Fibroblast of the conjunctiva (primary cell): ENCODE measurements around the gene CD9.
"Not testable (repeated sequence)": the region's sequence is repeated elsewhere in the genome, so short reads cannot be mapped to it uniquely, and the experiment has no call there.

Experiments
- DNase-seq: peaks from one replicate; pipeline ENCODE4 v3.0.0-alpha.2; 2010; ENCODE audit warnings: low read depth

Gene CD9

DNA sequence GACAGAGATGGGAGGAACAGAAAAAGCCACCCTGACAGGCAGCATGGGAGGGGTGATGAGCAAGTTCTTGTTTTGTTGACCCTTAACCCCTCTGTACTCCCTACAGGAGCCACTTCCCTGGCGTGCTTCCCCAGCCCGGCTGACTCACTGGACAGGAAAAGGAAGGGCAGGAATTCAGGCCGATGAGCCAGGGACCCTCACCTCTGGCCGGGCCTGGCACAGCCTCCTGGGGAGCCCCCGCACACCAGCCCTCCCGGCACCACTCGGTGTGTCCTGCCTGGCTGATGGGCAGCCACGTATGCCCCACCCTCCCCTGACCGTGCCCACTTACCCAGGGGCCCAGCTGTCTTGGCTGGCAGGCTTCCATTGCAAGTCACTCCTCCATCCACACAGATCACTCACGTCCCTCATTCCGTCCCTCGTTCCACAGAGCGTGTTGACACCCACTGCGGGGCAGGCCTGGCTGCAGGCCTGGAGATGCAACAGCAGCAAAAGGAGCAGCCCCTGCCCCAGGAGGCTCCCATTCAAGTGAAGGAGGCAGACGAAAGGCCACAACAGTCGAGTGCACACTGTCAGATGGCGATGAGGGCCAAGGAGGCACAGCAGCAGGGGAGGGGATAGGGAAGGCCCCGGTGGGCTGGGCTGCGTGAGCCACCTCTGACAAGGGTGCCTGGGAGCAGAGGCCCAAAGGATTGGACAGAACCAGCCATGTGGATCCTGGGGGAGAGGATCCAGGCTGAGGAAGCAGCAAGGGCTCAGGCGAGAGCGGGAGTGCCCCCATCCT is 19.7 kb upstream of the CD9 start:
- DNase-seq, result peak; percentile 63

DNA sequence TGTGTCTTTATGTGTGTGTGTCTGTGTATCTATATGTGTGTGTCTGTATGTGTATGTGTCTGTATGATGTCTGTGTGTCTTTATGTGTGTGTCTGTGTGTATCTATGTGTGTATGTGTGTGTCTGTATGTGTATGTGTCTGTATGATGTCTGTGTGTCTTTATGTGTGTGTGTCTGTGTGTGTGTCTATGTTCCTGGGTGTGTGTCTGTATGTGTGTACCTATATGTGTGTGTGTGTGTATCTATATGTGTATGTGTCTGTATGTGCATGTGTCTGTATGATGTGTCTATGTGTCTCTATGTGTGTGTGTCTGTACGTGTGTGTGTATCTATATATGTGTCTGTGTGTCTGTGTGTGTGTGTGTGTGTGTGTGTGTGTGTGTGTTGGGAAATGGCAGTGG is 19.0 kb upstream of the CD9 start:
- no peak for DNase-seq

DNA sequence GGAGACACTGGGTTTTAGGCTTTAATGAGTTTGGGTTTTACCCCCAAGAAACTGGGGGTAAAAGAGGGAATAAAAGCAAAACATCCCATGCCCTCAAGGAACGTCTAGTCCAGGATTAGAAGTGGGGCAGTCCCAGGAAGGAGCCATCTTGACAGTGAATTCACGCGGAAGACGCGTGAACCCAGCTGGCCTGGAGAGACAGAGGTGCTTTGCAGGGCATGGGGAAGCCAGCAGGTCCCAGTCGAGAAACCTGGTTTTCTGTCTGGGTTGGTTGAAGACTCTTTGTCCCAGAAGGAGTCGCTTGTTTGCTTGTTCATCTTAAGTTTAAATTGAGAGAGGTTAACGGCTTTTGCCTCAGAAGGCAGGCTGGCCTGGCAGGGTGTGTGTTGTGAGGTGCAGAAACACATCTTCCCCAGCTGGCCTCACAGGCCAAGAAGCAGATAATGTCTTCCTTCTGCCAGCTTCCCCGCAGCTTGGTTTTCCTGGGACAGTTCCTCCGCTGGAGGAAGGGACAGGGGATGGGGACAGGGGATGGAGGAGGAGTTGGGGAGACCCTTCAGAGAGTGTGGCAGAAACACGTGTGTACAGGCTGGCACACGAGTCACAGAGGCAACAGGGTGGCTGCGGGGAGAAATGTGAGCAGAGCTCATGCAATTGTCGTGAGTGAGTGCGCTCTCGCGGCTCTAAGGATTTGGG is 18.5 kb upstream of the CD9 start:
- DNase-seq, result no peak

DNA sequence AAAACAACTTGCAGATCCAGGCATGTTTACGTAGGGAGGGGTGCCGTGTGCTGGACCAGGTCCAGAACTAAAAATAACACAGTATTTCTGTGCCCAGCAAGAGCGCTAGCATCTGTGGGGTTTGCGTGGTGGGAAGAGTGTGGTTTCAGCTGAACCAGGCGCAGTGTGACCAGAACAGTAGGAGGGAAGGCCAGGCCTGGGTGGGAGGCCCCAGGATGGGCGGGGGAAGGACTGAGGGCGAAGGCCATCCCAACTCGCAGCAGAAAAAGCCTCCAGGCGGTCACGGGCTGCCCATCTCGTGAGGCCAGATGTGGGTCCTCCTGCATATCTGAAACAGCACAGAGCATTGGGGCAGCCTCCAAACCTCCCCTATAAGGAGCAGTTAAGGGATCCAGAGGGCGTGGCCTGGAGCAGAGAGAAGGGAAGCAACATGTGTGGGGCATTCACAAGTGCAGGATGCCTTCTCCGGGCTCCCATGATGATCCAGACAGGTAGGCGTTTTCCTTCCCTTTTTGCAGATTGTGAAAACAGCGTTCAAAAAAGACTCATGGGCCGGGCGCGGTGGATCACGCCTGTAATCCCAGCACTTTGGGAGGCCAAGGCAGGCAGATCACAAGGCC is 17.8 kb upstream of the CD9 start:
- peak; percentile 83 for DNase-seq

DNA sequence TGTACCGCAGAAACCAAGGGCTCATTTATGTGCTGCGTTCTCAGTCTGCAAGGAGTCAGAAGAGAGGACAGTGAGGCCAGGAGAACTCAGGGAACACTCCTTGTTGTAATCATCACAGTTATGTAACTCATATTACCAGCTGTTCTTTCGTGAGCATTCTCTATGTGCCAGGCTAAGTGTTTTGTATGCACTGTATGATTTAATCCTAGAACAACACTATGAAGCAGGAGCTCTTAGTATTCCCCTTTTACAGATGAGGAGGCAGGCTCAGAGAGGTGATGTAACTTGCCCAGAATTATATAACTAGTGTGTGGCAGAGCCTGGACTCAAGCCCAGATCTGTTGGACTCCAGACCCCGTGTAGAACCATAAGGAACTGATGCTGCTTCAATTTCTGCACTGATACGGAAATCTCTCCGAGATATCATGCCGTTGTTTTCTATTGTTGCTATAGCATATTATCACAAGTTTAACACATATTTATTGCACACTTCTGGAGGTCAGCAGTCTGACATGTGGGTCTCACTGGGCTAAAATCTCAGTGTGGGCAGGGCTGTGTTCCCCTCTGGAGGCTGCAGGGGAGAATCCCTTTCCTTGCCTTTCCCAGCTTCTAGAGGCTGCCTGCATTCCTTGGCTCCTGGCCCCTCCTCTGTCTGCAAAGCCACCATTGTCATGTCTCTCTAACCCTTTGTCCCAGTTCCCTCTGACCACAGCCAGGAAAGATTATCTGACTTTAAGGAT is 16.3 kb upstream of the CD9 start:
- peak; percentile 55 for DNase-seq

DNA sequence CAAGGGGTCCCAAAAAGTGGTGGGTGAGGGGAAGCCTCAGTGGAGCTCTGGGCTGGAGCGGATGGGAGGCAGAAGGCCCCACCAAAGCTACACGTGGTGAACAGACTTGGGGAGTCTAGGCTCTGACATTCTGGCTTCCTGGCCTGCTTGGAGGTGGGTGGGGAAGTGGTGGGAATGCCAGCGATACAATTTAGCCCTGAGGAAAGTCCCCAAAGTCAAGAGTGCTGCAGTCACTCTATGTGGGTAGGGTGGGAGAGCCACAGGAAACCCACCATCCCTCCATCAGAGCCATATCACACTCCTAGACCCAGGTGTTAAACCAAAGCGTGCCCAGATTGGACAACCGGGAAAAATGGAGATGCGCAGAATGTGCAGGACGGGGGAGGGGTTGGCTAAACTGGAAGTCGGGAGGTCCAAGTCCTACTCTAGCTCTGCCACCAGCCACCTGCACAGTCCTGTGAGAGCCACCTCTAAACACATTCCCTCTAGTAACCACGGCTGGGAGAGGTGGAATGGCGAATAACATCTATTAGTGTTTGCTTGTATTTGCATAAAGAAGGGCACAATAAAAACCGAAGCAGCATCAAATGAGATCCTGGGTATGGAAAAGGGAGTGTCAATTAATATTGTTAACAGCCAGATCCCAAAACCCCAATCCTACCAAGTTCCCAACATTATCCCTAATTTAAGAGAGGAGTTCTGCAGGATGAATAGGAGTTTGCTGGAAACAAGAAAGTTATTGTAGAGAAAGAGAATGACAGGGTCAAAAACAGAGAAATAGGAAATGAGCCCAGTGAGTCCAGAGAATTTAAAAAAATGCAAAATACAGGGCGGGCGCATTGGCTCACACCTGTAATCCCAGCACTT is 14.0 kb upstream of the CD9 start:
- DNase-seq, result no peak

DNA sequence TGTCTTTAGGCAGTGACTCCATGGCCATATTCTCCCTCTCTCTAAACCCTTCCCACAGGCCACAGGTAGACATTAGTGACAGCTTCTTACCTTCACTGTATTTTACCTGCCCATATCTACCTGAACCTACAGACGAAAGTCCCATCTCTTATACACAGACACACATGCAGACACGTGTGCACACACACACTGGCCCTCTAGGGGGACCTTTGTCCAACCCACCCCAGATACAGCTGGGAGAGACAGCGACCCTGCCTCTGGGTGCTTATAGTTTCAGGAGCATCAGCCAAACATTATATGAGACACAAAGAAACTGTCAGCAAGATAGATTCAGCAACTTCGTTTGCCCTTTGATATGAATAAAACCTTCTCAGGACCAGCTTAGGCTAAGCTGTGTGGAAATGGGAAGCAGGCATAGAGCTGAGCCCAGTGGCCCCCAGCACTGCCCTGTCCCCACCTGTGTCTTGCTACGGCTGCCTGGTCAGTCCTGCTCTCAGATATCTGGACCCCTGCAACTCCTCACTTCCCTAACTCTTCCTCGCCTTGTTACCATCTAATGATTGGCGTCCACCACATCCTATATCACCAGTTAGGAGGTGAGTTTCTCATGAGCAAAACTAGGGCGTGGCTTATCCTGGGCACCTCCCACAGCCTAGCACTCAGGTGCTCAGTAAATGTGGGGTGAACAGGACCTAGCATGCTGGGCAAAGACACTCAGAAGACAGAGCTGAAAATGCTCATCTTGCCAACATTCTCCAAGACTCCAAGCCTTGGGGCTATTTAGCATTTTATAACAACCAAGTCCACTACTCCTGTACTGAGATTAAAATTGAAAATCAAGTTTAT is 12.0 kb upstream of the CD9 start:
- DNase-seq, result no peak

DNA sequence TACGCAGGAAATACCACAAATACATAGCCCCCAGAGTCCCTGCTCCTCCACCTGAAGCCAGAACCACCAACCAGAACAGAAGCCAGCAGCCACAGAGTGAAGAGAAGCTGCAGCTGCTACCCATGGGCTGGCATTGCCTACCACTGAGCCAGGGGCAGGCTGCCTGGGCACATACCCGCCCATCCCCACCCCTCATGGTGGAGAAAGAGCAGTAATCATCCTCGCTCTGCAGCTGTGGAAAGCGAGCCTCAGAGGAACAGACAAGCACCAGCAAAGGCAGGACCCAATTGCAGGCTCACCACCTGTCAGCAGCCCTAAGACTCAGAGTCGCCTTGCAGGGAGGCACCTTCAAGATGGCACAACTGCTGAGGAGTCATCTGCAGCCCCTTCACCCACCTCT is 11.2 kb upstream of the CD9 start:
- no peak for DNase-seq

DNA sequence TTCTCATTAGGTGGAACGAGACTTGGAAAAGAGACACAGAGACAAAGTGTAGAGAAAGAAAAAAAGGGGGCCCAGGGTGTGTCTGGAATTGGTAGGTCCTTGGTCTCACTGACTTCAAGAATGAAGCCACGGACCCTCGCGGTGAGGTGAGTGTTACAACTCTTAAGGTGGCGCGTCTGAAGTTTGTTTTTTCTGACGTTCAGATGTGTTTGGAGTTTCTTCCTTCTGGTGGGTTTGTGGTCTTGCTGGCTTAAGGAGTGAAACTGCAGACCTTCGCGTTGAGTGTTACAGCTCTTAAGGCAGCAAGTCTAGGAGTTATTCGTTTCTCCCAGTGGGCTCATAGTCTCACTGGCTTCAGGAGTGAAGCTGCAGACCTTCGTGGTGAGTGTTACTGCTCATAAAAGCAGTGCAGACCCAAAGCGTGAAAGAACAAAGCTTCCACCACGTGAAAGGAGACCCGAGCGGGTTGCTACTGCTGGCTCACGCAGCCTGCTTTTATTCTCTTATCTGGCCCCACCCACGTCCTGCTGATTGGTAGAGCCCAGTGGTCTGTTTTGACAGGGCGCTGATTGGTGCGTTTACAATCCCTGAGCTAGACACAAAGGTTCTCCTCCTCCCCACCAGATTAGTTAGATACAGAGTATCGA is 10.1 kb upstream of the CD9 start:
- not testable (repeated sequence) for DNase-seq

DNA sequence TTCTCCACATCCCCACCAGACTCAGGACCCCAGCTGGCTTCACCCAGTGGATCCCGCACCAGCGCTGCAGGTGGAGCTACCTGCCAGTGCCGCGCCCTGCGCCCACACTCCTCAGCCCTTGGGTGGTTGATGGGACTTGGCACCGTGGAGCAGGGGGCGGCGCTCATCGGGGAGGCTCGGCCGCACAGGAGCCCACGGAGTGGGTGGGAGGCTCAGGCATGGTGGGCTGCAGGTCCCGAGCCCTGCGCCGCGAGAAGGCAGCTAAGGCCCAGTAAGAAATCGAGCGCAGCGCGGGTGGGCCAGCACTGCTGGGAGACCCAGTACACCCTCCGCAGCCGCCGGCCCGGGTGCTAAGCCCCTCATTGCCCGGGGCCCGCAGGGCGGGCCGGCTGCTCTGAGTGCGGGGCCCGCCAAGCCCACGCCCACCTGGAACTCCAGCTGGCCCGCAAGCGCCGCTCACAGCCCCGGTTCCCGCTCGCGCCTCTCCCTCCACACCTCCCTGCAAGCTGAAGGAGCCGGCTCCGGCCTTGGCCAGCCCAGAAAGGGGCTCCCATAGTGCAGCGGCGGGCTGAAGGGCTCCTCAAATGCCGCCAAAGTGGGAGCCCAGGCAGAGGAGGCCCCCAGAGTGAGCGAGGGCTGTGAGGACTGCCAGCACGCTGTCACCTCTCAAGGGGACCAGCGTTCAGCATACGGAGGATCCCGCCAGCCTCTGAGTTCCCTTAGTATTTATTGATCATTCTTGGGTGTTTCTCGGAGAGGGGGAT is 9.3 kb upstream of the CD9 start:
- DNase-seq, result not testable (repeated sequence)

DNA sequence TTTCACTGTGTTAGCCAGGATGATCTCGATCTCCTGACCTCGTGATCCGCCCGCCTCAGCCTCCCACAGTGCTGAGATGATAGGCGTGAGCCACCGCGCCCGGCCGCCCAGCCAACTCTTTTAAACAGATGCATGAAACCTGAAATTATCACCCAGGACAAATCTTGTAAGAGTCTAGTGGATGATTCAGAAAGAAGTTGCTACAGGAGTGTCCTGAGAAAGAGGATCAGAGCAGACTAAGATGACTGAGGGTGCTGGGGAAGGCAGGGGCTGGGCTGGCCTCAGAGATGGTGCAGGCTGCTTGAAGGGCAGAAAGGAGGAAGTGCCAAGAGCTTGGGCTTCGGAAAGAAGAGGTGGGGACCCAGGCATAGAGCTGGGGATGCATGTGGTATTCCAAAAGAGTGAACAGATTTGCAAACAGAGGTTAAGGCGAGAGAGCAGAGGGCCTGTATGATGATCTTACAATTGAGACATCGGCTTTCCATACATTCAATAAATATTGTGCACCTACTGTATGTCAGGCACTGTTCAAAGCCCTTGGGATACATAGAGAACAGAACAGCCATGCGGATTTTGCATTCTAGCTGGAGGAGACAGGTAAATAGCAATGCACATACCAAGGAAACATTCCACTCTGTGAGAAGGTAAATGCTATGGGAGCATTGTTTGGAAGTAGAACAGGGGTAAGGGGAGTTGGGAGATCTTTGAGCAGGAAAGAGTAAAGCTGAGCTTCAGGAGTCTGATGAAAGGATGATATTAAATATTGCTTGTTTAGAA is 7.4 kb upstream of the CD9 start:
- DNase-seq, result no peak

DNA sequence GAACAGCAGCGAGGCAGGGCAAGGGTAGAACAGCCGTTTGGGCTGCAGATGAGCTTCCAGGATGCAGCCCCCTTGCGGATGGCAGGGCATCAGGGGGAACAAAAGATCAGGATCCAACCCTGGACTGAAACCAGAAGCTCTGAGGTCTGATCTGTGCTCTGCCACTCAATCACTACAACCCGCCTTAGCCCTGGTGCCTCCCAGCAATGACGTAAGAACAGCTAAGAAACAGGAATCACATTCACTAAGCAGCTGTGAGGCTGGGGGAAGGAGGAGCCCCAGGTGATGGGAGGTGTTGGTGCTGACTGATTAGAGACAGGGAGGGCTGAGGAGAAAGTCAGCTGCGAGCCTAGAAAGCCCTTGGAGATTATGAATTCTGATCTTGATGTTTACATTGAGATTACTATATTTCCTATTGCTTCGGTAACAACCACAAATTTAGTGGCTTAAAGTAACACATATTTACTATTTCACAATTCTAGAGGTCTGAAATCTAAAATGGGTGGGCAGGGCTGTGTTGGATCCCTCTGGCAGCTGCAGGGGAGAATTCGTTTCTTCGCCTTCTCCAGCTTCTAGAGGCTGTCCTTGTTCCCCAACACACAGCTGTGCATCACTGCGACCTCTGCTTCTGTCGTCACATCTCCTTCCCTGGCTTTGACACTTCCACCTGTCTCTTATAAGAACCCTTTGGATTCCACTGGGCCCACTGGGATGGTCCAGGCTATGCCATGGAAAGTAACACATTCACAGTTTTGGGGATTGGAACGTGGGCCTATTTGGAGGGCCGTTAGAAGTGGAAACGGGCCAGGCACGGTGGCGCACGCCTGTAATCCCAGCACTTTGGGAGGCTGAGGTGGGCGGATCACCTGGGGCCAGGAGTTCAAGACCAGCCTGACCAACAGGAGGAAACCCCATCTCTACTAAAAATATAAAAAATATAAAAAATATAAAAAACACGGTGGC is 6.1 kb upstream of the CD9 start:
- DNase-seq, result no peak

DNA sequence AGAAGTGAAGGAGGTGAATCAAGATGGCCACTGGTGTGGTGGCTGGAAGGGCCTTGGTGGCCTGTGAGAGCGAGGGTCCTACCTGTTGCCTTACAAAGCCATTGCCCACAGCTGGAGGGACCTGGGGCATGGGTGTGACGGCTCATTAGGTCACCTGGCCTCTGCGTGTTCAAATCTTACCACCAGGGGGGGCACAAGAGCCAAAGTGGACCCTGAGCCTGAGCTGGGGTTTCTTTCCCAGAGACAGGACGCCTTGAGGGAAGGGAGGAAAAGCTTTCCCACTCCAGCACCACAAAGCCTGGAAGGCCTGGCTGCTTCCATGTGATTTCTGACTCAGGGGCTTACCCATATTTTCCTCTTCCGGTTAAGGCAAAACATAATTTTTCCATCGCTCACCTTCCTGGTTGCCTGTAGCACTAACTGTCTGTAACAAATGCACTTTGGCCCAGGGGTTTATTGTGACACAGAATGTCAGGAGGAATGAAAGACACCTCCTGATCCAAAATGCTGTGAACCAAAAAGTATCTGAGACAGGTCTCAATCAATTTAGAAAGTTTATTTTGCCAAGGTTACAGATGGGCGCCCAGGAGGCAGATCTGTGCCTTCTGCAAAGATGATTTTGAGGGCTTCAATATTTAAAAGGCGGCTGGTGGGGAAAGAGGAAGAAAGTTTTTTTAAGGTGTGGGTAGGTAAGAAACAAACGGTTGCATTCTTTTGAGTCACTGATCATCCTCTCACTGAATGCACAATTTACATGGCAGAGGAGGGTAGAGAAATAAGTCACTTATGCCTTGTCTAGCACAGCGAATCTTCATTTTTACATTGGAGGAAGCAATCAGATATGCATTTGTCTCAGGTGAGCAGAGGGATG is 4.3 kb upstream of the CD9 start:
- peak; percentile 55 for DNase-seq

DNA sequence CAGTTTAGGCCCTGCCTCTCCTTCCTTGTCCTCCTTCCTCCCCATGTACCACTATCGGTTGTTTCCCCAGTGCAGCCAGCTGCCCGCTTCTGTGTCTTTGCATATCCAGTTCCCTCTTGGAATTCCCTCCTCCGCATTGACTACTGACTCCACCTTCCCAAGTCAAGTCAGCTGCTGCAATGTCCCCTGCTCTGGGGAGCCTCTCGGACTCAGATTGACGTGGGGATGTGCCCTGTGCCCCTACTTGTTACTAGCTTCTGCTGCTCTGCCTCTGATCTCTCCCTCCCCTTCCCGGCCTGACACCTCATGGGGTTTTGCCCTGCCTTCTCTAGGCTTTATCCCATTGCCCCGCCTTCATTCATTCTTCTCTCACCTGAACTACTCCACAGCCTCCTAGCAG is 2.1 kb upstream of the CD9 start:
- no peak for DNase-seq

DNA sequence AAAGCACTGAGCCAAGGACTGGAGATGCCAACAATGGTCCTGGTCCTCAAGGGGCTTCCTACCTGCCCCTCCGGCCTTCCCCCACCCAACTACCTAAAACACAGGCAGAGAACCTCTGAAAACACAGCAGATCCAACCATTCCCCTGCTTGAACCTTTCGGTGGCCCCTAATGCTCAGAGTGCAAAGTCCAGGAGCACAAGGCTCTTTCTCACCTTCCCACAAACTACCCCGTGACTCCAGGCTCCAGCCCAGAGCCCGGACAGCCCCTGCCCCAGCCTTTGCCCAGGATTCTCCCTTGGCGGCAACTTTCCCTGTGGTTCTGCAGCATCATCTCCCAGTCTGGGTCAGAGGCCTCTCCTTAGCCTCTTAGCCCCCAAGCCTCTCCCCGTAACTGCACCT is 1.6 kb upstream of the CD9 start:
- DNase-seq, result no peak

DNA sequence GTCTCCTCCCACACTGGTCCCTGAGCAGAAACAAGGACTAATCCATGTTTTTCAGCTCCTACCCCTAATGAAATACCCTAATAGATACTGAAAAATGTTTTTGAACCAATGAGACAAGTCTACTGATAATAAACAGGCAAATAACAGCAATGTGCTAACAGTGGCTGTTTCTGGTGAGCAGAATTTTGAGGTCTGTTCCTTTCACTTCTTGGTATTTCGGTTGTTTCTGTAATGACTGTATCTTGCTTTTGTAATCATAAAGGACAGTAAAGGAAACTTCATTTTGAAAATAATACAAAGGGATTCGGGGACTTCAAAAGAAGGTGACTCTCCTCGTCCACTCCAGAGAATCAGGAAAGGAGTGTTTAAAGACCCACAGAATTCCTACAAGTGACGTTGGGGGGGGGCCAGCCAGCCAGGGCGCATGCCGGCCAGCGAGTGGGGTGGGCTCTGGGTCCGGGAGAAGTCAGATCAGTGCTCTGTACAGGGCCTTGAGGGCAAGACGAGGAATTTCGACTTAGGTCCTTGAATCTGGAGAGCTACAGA is 1.1 kb upstream of the CD9 start:
- DNase-seq, result no peak
